Measurements from ENCODE around the gene PTPRG.
A peak's percentile ranks its signal among the peaks of the same experiment; 100 is the strongest.

The PTPRG gene

GRCh38 chr3:62253971-62254370, 692.6 kb downstream of the PTPRG start:
- no peak for DNase-seq

GRCh38 chr3:62255758-62256157, 694.4 kb downstream of the PTPRG start:
- no peak for DNase-seq

- no peak for DNase-seq
Measured at GRCh38 chr3:62259924-62260323, 698.6 kb downstream of the PTPRG start.

GRCh38 chr3:62260655-62261054, 699.3 kb downstream of the PTPRG start:
- no peak for DNase-seq

- DNase-seq = peak; percentile 62
Measured at GRCh38 chr3:62261121-62261520, 699.8 kb downstream of the PTPRG start.

- no peak for DNase-seq
Measured at GRCh38 chr3:62261736-62262135, 700.4 kb downstream of the PTPRG start.

- DNase-seq = no peak
Measured at GRCh38 chr3:62265528-62265927, 704.2 kb downstream of the PTPRG start.

- no peak for DNase-seq
Measured at GRCh38 chr3:62266668-62267283, 705.4 kb downstream of the PTPRG start.

- DNase-seq = no peak
Measured at GRCh38 chr3:62276658-62277180, 715.3 kb downstream of the PTPRG start.

- DNase-seq = no peak
Measured at GRCh38 chr3:62277450-62277849, 716.1 kb downstream of the PTPRG start.

- DNase-seq = no peak
Measured at GRCh38 chr3:62277986-62278385, 716.6 kb downstream of the PTPRG start.

GRCh38 chr3:62281726-62282125, 720.4 kb downstream of the PTPRG start:
- no peak for DNase-seq

GRCh38 chr3:62284442-62284841, 723.1 kb downstream of the PTPRG start:
- DNase-seq = no peak

GRCh38 chr3:62287392-62287927, 726.1 kb downstream of the PTPRG start:
- no peak for DNase-seq

- no peak for DNase-seq
Measured at GRCh38 chr3:62289922-62290321, 728.6 kb downstream of the PTPRG start.

GRCh38 chr3:62293051-62293780, 731.8 kb downstream of the PTPRG start:
- no peak for DNase-seq

GRCh38 chr3:62295571-62295970, 734.2 kb downstream of the PTPRG start:
- DNase-seq = no peak

- DNase-seq = no peak
Measured at GRCh38 chr3:62300617-62301016, 739.2 kb downstream of the PTPRG start.

GRCh38 chr3:62312201-62312600, 750.8 kb downstream of the PTPRG start:
- DNase-seq = no peak

GRCh38 chr3:62316525-62316924, 755.2 kb downstream of the PTPRG start:
- no peak for DNase-seq

GRCh38 chr3:62318365-62318751, 757.0 kb downstream of the PTPRG start:
- peak; percentile 59 for DNase-seq

- DNase-seq = peak; percentile 90
Measured at GRCh38 chr3:62318752-62319569, 757.6 kb downstream of the PTPRG start.

GRCh38 chr3:62319570-62320243, 758.3 kb downstream of the PTPRG start:
- no peak for DNase-seq

Measured in NCI-H2227 treated with DMSO at 0.1 percent for 48 hours (cell line).